AG20443 (cell line): ENCODE data around the gene CRYBA2.

ENCODE experiments used
- DNase-seq: peaks from one replicate; pipeline ENCODE4 v3.0.0; 2012; ENCODE audit warnings: low spot score, mixed read lengths

The CRYBA2 gene

GRCh38 chr2:218999021-218999880 lies 6.0 kb upstream of the CRYBA2 start:
- no peak for DNase-seq

DNA sequence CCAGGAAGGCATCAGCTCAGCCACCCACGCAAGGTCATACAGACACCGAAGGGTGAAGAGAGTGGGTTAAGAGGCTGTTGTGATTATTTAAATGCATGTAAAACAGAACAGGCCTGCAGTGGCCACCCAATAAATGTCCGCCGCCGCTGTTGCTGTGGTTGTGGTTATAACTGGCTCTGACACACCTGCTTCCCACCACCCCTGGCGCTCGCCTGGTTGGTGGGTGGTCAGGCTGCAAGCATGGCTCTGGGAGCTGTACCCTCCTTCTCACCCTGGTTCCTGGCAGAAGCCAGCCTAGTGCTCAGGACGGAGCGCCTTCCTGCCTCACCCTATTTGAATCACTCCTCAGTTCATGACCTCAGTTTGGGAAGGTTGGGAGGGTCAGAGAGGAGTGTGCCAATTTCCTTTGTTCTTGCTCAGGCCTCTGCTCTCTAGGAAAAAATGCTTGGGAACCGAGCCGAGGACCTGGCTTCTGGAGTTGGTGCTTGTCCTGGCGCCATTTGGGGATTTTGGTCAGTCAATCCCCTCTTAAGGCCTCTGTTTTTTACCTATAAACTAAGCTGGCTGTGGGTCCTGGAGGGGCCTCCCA lies 5.3 kb upstream of the CRYBA2 start:
- no peak for DNase-seq

DNA sequence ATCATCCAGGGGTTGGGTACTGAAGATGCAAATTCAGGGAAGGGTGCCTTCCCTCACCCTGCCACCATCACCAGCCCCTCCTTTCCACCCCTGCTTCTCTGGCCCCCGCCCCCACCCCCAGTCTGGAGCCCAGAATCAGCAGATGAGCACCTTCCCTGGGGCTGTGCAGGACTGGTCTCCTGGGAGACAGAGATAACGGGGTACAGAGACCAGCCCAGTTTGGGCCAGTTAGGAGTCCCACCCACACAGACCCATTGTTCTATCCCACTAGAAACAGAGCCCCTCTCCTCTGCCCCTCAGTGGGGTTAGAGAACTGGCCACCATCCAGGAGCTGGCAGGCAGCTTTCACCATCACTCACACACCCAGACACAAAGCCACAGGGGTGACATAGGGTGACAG lies 4.5 kb upstream of the CRYBA2 start:
- no peak for DNase-seq

DNA sequence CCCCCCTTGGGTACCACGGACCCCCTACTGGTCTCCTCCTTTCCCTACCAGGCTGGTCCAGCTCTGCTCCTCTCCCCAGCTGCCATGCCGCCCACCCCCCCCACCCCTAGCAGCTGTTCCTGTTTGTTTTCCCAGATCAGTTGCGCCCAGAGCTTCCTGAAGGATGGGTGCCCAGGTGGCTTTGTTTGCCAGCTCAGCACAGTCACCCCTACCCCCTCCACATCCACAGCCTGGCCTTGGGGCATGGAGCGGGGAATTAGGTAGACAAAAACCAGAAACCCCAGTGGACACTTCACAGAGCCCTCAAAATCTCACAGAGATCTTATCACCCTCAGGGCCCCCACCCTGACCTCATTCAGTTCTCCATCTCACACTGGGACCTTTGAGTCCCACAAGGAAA lies 3.7 kb upstream of the CRYBA2 start:
- DNase-seq = no peak

- peak; percentile 99 for DNase-seq
Measured at GRCh38 chr2:218995972-218996711, 2.9 kb upstream of the CRYBA2 start.

- no peak for DNase-seq
Measured at GRCh38 chr2:218995561-218995960, 2.3 kb upstream of the CRYBA2 start.

DNA sequence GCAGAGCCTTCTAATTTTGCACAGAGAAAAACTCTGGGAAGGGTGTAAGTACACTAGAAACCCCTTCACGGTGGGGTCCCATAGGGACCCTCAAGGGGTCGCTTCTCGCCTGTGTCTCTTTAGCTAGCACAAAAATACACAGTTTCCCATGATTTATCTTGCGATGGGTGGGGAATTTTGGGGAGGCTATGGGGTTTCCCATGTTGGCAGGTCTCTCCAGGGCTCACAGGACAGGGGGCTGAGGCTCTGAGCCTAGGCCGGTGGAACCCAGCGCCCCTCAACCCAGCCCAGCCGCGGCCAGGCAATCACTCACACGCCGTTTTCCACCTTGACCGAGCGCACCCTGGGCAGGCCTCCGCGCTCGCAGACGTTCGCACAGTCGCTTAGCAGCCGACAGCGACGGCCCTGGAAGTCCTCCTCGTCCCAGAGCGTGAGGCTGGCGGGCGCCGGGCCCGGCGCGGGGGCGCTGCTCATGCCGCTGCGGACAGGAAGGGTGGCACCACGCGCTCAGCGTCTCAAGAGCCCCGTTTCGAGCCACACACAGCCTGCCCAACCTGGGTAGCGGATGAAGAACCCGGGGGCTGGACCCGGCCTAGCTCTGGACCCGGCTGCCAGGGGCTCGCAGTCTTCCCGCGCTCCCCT lies 398 bp downstream of the CRYBA2 start:
- DNase-seq = no peak

- DNase-seq = no peak
Measured at GRCh38 chr2:218992196-218992595, 1.0 kb downstream of the CRYBA2 start.

GRCh38 chr2:218991674-218992168 lies 1.5 kb downstream of the CRYBA2 start:
- peak; percentile 75 for DNase-seq

- DNase-seq = no peak
Measured at GRCh38 chr2:218990612-218991011, 2.6 kb downstream of the CRYBA2 start.

DNA sequence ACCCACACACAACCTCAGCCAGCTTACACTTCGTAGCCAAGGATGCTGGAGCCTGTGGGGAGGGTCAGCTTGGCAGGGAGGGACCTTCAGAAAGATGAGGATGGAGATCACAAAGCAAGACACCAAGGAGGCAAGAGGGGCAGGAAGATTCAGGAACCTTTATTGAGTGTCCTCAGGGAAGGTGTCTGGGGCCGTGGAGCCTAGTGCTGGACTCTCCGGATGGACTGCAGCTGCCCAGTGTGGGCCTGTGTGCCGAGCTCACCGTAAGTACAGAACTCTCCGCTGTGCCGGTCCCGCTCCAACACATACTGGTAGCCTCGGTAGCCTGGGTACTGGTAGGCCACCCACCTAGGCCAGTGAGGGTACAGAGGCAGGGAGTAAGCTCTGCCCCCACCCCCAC lies 3.2 kb downstream of the CRYBA2 start:
- DNase-seq = no peak

GRCh38 chr2:218988650-218989049 lies 4.6 kb downstream of the CRYBA2 start:
- DNase-seq = peak; percentile 6

- no peak for DNase-seq
Measured at GRCh38 chr2:218988164-218988563, 5.1 kb downstream of the CRYBA2 start.

GRCh38 chr2:218986148-218986761 lies 7.0 kb downstream of the CRYBA2 start:
- DNase-seq = no peak

DNA sequence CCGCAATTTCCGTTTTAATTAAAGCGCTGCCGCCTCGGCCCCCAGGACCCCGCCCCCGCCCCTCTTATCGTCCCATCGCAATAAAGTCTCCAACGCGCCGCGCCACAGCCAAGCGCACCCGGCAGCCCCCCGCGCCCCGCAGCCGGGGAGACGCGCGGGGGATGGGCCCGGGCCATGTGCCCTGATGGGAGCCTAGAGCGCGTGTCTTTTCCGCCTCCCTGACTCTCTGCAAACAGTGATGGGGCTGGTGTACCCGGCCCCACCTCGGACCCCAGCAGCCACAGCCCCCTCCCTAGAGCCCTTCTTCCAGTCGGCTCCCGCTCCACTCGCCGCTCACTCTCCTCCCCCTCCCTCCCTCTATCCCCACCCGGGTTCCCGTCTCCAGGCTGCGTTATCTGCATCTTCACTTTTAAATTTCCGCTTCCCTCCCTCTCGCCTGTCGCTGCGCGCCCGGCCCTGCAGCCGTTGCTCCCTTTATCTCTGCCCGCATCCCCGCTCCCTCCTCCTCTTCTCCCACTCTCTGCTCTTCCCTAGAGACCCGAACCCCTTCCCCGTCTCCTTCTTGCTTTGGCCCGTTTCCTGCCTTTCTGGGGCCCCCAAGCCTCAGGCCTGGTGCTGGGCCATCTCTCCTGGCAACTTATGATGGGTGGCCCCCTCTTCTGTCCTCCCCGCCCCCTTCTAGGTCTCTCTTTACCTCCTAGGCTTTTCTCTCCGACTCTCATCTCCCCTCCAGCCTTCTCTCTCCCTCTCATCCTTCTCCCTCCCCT lies 7.7 kb downstream of the CRYBA2 start:
- no peak for DNase-seq

DNA sequence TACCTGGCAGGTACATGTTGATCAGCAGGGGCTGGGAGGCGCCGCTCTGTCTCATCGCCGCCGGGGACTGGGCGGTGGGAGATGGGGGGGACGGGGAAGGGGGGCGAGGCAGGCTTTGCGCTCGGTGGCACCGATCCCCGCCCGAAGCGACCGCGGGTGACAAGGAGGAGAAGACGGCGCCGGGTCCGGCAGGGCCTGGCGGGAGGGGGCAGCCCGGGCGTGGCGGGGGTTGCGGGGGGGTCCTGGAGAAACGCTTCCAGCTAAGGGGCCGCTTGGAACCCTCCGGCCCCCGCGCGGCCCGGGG lies 8.2 kb downstream of the CRYBA2 start, which contains the start of gene FEV:
FEV (minus strand) TSS at position 164 of the 304 bp plus-strand sequence; CDS start at position 55, 109 bp downstream.
- DNase-seq = no peak

DNA sequence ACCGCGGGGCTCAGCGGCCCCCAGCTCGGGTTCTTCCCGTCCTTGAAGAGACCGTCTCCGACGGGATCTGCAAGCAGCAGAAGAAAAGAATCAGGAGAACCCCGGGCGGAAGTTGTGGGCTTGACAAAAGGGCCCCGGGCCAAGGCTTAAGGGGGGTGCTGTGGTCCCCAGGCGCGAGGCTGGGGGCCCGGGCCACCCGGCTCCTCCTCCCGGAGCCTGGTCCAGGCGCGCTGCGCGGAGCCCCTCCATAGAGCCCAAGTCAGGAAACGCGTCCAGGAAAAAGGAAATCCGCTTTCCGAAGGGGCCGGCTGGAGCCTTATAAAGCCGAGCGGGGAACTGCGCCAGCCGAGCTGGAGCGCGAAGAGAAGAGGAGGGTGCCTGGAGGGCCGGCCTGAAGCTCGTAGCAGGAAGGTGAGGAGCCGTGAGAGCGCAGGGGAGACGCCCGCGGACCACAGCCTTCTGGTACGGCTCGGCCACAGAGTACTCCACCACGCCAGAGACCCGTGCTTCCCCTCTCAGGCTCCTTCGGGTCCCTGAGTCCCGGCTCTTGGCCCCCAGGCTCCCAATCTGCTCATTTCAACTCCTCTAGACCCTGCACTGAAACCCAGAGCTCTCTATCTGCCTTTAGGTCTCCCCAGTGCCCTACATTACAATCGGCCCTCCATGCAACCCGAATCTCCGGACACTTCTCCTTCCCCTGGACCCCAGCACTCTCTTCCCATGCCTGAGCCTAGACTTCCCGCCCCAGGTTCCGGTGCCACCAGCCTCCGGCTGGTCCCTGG lies 8.8 kb downstream of the CRYBA2 start:
- DNase-seq = no peak

DNA sequence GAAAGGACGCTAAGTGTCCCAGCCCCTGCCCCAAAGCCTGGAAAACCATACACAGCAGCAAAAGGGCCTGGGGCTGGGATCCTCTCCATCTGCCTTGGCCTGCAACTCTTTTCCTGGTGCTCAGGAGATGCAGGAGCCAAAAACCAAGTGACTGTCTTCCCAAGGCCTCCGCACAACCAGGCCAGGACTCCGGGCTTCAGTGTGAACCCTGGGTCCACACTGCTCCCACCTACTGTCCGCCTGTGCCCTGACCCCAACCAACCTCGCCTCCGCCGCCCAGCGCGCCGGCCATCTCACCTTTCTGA lies 9.3 kb downstream of the CRYBA2 start:
- DNase-seq = no peak

DNA sequence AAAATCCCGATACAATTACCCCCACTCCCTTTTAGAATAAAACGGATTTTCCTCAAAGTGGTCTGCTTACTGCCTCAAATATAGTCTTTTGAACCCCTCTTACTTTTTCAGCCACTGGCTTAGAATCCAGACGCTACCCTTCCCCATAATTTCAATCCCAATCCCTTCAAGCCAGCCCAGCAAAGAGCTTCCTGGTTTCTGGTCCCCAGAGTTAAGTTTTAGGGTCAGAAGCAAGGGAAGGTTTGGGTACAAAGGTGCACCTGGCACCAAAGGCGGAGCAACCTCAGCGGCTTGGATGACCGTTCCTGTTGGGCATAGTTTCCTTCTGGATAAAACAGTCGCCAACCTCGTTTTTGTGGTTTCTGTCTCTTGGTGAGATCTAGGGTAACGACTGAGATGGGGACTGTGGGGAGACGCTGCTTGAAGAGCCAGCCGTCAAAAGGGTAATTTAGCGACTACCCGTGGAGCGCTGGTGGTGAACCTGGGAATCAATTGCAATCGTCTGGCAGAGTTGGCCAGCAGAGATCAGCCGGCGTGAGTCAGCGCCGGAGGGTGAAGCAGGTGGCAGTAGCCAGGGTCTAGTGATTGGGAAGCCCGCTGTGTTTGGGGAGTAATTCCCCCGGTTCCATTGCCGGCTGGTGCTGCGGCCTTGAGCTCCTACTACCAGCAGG lies 9.8 kb downstream of the CRYBA2 start:
- no peak for DNase-seq
